DMS114 treated with DMSO at 0.1 percent for 48 hours (cell line): ENCODE results near the gene PARD3B.
"Not testable (repeated sequence)": the region's sequence is repeated elsewhere in the genome, so short reads cannot be mapped to it uniquely, and the experiment has no call there.

Experiments
- DNase-seq: peaks from one replicate; lab custom pipeline; 2025; ENCODE audit not compliant: unreplicated experiment; lab: John Stamatoyannopoulos, UW

PARD3B gene

DNA sequence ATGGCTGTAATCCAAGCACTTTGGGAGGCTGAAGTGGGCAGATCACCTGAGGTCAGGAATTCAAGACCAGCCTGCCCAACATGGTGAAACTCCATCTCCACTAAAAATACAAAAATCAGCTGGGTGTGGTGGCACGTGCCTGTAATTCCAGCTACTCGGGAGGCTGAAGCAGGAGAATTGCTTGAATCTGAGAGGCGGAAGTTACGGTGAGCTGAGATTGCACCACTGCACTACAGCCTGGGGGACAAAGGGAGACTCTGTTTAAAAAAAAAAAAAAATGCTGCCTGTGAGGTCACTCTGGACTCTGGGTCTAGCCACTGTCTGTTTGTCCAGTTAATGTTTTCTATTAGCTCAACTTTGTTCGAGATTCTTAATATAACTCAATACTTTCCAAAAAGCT, 673.5 kb downstream of the PARD3B start:
- DNase-seq = not testable (repeated sequence)

- DNase-seq = no peak
Measured at GRCh38 chr2:205220559-205220958, 675.3 kb downstream of the PARD3B start.

- DNase-seq = no peak
Measured at GRCh38 chr2:205232086-205232485, 686.8 kb downstream of the PARD3B start.

DNA sequence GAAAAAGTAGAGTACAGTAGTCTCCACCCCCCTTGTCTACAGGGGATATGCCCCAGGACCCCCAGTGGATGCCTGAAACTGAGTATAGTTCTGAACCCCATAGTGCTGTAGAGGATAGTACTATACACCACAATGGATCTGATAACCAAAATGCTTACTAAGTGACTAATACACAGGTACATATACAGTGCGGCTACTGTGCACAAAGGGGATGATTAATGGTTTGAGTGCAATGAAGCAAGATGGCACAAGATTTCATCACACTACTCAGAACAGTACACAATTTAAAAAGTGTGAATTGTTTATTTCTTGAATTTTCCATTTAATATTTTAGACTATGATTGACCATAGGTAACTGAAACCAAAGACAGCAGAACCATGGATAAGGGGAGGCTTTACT, 690.2 kb downstream of the PARD3B start:
- DNase-seq = no peak

DNA sequence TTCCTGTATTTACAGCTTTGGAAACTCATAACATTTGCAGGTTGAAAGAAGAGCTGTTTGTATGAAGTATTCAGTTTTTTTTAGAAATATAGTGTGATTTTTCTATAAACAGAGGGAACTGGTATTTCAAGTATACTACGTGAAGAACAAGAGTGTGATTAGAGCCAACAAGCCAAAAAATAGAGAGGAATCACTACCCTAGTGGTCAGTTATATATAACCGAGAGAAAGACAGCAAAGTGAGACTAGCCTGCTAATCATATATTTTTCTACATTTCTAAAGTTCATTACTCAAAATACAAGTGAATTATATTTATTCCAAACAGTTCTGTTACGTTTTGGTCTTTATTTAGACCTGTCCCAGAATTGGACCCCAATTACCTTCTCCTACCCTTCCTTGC, 692.2 kb downstream of the PARD3B start:
- no peak for DNase-seq

- no peak for DNase-seq
Measured at GRCh38 chr2:205245001-205245400, 699.7 kb downstream of the PARD3B start.

- DNase-seq = no peak
Measured at GRCh38 chr2:205245652-205246051, 700.4 kb downstream of the PARD3B start.

- DNase-seq = no peak
Measured at GRCh38 chr2:205259121-205259520, 713.8 kb downstream of the PARD3B start.

- no peak for DNase-seq
Measured at GRCh38 chr2:205261516-205262020, 716.3 kb downstream of the PARD3B start.

GRCh38 chr2:205267323-205267722, 722.0 kb downstream of the PARD3B start:
- DNase-seq = no peak

DNA sequence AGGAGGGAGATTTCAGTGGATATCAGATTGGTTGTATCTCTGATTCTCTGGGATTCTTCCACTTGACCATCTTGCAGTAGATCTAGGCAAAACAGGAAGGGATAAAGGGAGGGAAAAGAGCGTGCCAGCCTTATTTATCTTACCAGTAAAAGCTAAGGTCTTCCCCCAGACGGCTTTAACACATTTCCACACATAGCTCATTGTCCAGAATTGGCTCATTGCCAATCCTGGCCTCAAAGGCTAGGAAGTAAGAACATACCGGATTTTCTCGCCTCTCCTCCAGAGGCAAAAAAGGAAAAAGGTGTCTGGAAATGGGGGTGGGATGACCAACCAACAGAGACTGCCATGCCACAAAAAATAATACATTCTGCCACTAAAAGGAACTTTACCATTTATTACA, 725.4 kb downstream of the PARD3B start:
- DNase-seq = no peak

GRCh38 chr2:205273148-205273547, 727.9 kb downstream of the PARD3B start:
- DNase-seq = no peak

GRCh38 chr2:205273627-205274026, 728.4 kb downstream of the PARD3B start:
- no peak for DNase-seq

GRCh38 chr2:205274801-205275200, 729.5 kb downstream of the PARD3B start:
- DNase-seq = no peak

GRCh38 chr2:205276116-205276777, 731.0 kb downstream of the PARD3B start:
- DNase-seq = no peak

- no peak for DNase-seq
Measured at GRCh38 chr2:205280596-205281236, 735.4 kb downstream of the PARD3B start.

DNA sequence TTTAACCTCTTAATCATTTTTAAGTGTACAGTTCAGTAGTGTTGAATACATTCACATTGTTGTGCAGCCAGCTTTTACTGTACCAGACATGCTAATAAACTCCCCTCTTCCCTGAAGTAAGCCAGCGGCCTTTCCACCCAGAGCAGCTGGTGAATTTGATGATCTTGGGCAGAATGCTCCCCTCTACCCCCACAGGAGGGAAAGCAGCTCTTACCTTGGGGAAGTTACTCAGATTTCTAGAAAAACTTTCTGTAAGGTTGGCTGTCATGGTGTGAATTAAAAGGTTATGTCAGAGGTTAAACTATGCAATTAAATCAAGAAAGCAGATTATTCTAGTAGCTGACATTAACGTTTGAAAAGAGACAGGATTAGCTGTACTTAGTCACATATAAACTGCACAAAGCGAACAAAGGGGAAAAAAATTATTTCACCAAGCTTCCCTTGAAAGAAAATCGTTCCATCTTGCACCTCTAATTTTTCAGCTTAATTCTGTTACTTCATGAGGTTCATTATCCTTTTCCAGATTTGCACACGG, 738.5 kb downstream of the PARD3B start:
- no peak for DNase-seq

DNA sequence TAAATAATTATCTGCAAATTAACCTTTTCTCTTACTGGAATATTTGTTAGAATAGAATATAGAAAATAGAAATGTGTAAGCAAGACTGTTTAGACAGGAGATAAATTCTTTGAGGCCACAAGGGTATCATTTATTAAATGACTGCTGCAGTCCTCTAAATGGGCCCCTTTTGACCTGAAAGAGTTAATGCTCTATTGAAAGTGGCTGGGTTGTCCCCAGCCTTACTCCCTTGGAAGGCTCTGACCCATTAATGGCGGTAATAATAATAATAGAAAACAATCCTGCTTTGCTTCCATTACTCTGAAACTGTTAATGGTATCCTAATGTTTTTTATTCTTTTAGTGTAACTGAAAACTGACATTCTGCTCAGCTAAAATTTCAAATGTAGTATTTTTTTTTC, 739.1 kb downstream of the PARD3B start:
- no peak for DNase-seq

GRCh38 chr2:205287316-205287715, 742.0 kb downstream of the PARD3B start:
- no peak for DNase-seq

DNA sequence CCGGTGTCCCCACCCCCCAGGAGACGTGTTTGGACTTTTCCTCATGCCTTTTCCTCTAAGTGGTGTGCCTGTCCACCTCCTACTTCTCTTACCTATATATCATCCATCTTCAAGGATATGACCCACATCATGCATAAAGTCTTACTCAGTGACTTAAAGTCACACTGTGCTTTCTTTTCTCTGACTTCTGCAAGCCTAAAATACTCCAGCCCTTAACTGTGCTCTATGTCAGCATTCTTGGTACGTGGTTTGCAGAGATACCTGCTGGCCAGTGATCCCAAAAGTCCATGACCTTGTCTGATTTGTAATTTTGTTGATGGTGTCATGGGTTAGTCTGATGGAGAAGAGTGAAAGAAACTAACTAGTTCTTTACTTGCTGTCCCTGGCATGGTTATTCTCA, 743.4 kb downstream of the PARD3B start:
- DNase-seq = no peak

DNA sequence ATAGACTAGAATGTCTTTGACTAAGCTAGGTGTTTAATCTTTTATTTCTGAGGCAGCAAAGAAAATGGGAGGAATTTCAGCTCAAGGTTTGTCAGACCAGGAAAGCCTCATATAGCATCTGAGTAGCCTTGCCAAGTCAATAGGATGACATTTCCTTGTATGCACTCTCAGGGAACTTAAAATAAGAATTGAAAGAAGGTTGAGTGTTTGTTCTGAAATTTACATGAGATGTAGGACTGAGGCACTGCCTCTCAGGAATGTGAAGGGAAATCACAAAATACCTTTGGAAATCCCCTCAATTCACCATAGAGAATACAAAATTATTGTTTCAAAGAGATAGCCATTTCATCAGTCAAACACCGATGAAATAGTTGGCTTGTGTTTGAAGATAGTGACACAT, 745.0 kb downstream of the PARD3B start:
- DNase-seq = no peak

DNA sequence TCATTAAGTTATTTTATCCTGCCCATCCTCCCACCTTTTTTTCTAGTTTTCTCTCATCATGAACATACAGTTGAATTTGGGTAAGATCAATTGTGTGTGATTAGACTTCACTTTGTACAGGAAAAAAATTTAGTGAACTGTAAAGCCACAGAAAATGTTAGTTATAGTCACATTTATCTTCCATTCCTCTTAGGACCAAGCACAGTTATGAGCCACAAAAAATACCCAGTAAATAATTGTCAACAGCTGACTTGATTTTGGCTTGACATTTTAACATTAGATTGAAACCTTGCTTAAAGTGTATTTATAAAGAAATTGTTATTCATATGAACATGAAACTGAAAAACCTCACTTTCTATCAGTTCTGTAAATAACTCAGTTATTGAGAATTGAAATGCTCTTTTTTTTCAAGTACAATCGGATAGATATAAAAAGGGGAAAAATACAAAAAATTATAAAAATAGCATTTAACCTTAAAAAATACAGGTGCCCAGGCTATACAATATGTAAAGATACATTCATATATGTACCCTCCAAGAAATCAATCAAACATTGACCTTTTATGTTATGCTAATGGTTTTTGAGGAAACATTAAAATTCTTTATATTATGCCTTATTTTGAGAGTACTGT, 747.5 kb downstream of the PARD3B start:
- DNase-seq = no peak
